Stimulated activated CD4-positive, alpha-beta T cell treated with anti-CD3 and anti-CD28 coated beads, Interleukin-15, amount 100 ng/mL, for 48 hours (primary cell): ENCODE data around the gene SLC15A3.

Experiments
- DNase-seq, 2 donors: peaks; one replicate each; pipeline ENCODE4 v3.0.0-alpha.2; 2020; ENCODE audit warnings: low read depth in 2 of 2

Gene SLC15A3

GRCh38 chr11:60928563-60929001 lies 23.4 kb downstream of the SLC15A3 start:
- no peak for DNase-seq

GRCh38 chr11:60927600-60927999 lies 24.4 kb downstream of the SLC15A3 start:
- DNase-seq = no peak

- DNase-seq = no peak
These were observed 24.8 kb downstream of the SLC15A3 start for GRCh38 chr11:60927061-60927592.

GRCh38 chr11:60926500-60926899 lies 25.5 kb downstream of the SLC15A3 start:
- no peak for DNase-seq

- DNase-seq = no peak
These were observed 26.1 kb downstream of the SLC15A3 start for GRCh38 chr11:60925868-60926267.

GRCh38 chr11:60924906-60925853 lies 26.8 kb downstream of the SLC15A3 start:
- no peak for DNase-seq

GRCh38 chr11:60924110-60924905 lies 27.7 kb downstream of the SLC15A3 start, which contains the start of gene TMEM132A:
TMEM132A (plus strand) TSS chr11:60924460; CDS start chr11:60924634, 174 bp downstream.
- DNase-seq = no peak

GRCh38 chr11:60923800-60924109 lies 28.2 kb downstream of the SLC15A3 start:
- no peak for DNase-seq

- no peak for DNase-seq
These were observed 28.6 kb downstream of the SLC15A3 start for GRCh38 chr11:60923326-60923725.

- no peak for DNase-seq
These were observed 29.1 kb downstream of the SLC15A3 start for GRCh38 chr11:60922906-60923305.

- no peak for DNase-seq
These were observed 30.1 kb downstream of the SLC15A3 start for GRCh38 chr11:60921777-60922335.

- no peak for DNase-seq
These were observed 30.7 kb downstream of the SLC15A3 start for GRCh38 chr11:60921259-60921658.

- no peak for DNase-seq
These were observed 32.0 kb downstream of the SLC15A3 start for GRCh38 chr11:60919956-60920355.

GRCh38 chr11:60919320-60919719 lies 32.7 kb downstream of the SLC15A3 start:
- no peak for DNase-seq

- no peak for DNase-seq
These were observed 33.1 kb downstream of the SLC15A3 start for GRCh38 chr11:60918939-60919265.

GRCh38 chr11:60918251-60918938 lies 33.6 kb downstream of the SLC15A3 start:
- no peak for DNase-seq

- no peak for DNase-seq
These were observed 34.7 kb downstream of the SLC15A3 start for GRCh38 chr11:60917267-60917666.

- no peak for DNase-seq
These were observed 35.2 kb downstream of the SLC15A3 start for GRCh38 chr11:60916669-60917206.

- peak; percentile 45 to 56 for DNase-seq
These were observed 36.6 kb downstream of the SLC15A3 start for GRCh38 chr11:60915248-60915914.

- DNase-seq = no peak
These were observed 37.2 kb downstream of the SLC15A3 start for GRCh38 chr11:60914633-60915247.
